Activated naive CD8-positive, alpha-beta T cell treated with anti-CD3 and anti-CD28 coated beads for 36 hours (primary cell): ENCODE data around the gene KCNMA1. TPM values are rescaled to one million over a fixed set of nuclear protein-coding genes. Genes with fewer than 3 reads are reported as not detected.
"Not testable (repeated sequence)": the region's sequence is repeated elsewhere in the genome, so short reads cannot be mapped to it uniquely, and the experiment has no call there.

Source experiments
- DNase-seq: peaks from one replicate; pipeline ENCODE4 v3.0.0; 2021
- H3K27ac Mint-ChIP-seq: one replicate; pipeline ENCODE4 v1.8.0; 2022; ENCODE audit warnings: mild to moderate bottlenecking, moderate library complexity, mixed read lengths
- H3K27me3 Mint-ChIP-seq: one replicate; pipeline ENCODE4 v1.8.0; 2022; ENCODE audit warnings: mild to moderate bottlenecking, mixed read lengths
- H3K36me3 Mint-ChIP-seq: one replicate; pipeline ENCODE4 v1.8.0; 2021; ENCODE audit warnings: mild to moderate bottlenecking, mixed read lengths
- H3K4me1 Mint-ChIP-seq: one replicate; pipeline ENCODE4 v1.8.0; 2021; ENCODE audit warnings: mixed read lengths
- H3K4me3 Mint-ChIP-seq: one replicate; pipeline ENCODE4 v1.8.0; 2022; ENCODE audit warnings: mild to moderate bottlenecking, moderate library complexity, mixed read lengths
- H3K9me3 Mint-ChIP-seq: one replicate; pipeline ENCODE4 v1.8.0; 2022; ENCODE audit warnings: mixed read lengths
- total RNA-seq, 2 experiments: library from RNA; stranded (reverse); gene quantifications; one replicate each; pipeline ENCODE4 v1.2.3, GENCODE V29; 2021

KCNMA1 gene
- total RNA-seq, 2 experiments from 2014 or later: not detected

DNA sequence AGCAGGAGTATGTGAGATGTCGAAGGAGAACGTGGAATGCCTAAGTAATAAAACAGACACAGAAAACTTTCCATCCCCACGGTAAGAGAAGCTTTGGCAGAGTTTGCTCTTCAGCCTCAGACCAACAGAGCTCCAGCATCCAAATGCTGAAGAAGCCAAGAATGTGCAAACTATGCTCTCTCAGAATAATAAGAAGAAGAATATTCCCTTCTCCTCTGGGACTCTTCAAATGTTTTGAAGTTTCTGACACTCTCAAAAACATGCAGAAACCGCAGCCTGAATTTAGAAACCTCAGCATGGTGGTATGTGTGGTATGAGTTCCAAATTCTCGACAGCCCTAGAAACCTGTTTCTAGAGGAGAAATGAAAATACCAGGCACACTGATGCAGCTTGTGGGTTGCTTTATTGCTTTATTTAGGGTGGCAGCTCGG lies 113.3 kb downstream of the KCNMA1 start:
- no peak for DNase-seq
- Mint-ChIP-seq H3K36me3 (no peaks in the 10 kb centered on the region), H3K4me1 (no peaks in the 10 kb centered on the region), H3K27ac (no peak overlapping the region), H3K4me3 (no peak overlapping the region), H3K27me3 (peaks cover 13% of the 10 kb centered on the region), H3K9me3 (no peaks in the 10 kb centered on the region)

DNA sequence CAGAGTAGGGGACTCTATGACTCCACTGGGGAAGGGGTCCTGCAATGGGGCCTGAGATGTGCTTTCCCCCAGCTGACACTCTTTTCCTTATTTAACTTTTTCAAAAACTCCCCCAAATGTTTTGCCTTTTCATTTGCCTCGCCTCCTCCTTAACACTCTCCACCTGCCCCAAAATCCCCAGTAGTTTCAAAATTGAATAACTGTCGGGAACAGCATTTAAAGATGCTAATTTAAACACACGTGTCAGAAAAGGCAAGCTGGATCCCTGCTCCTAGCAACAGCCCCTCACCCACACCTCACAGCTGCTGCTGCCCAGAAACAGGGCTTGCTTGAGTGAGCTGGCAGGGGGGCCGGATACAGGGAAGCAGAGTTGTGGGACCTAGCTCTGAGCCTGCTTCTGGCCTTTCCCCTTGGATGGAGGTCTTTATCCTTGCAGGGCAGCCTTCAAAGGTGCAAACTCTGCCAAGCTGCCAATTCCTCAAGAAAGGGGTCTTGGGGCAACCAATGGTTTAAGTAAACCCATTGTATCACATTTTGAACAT lies 115.3 kb downstream of the KCNMA1 start:
- Mint-ChIP-seq H3K4me1 (no peaks in the 10 kb centered on the region), H3K27me3 (peaks cover 12% of the 10 kb centered on the region), H3K9me3 (no peaks in the 10 kb centered on the region), H3K36me3 (no peaks in the 10 kb centered on the region), H3K4me3 (no peak overlapping the region), H3K27ac (no peak overlapping the region)
- DNase-seq: no peak

GRCh38 chr10:77520995-77521394 lies 116.6 kb downstream of the KCNMA1 start:
- no peak for DNase-seq
- Mint-ChIP-seq H3K4me3 (no peak overlapping the region), H3K4me1 (no peaks in the 10 kb centered on the region), H3K36me3 (no peaks in the 10 kb centered on the region), H3K27ac (no peak overlapping the region), H3K27me3 (peaks cover 15% of the 10 kb centered on the region), H3K9me3 (no peaks in the 10 kb centered on the region)

DNA sequence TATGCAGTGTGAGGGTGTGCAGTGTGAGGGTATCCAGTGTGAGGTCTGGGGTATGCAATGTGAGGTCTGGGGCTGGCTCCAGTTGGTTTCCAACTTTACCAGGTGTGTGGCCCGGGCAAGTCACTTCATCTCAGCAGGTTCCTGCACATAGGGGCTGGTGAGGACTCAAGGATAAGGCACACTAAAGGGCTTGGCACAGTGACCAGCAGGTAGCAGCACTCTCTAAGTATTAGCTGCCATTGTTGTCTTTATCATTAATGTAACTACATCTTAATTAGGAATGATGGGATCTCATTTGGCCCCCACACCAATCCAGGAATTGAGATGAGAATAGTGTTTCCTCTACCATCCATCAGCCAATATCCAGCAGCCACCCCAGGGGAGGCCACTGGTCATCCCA lies 117.3 kb downstream of the KCNMA1 start:
- Mint-ChIP-seq H3K36me3 (no peaks in the 10 kb centered on the region), H3K4me1 (no peaks in the 10 kb centered on the region), H3K27ac (no peak overlapping the region), H3K4me3 (no peak overlapping the region), H3K9me3 (no peaks in the 10 kb centered on the region), H3K27me3 (peaks cover 15% of the 10 kb centered on the region)
- DNase-seq: no peak

GRCh38 chr10:77519791-77520190 lies 117.8 kb downstream of the KCNMA1 start:
- H3K4me1 Mint-ChIP-seq, H3K4me3 Mint-ChIP-seq, H3K36me3 Mint-ChIP-seq, H3K9me3 Mint-ChIP-seq, H3K27ac Mint-ChIP-seq, DNase-seq: not testable (repeated sequence)
- peaks cover 16% of the 10 kb centered on the region for H3K27me3 Mint-ChIP-seq

DNA sequence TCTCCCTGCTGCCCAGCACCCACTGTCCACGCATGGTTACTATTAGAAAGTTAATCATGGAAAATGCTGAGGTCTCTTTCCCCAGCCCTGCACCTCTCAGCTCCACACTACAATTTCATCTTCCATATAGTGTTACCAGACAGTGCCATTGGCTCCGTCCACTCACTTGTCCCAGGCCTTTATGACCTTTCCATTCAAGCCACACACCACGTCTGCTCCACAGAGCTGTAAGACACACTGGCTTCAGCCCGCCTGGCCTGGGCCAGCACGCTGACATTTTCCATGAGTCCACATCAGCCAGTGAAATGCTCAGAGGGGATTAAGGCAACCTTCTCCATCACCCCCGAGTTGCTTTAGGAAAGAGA lies 118.7 kb downstream of the KCNMA1 start:
- Mint-ChIP-seq H3K36me3 (no peaks in the 10 kb centered on the region), H3K4me1 (no peaks in the 10 kb centered on the region), H3K27ac (no peak overlapping the region), H3K9me3 (no peaks in the 10 kb centered on the region), H3K27me3 (peaks cover 19% of the 10 kb centered on the region), H3K4me3 (no peak overlapping the region)
- DNase-seq: no peak

DNA sequence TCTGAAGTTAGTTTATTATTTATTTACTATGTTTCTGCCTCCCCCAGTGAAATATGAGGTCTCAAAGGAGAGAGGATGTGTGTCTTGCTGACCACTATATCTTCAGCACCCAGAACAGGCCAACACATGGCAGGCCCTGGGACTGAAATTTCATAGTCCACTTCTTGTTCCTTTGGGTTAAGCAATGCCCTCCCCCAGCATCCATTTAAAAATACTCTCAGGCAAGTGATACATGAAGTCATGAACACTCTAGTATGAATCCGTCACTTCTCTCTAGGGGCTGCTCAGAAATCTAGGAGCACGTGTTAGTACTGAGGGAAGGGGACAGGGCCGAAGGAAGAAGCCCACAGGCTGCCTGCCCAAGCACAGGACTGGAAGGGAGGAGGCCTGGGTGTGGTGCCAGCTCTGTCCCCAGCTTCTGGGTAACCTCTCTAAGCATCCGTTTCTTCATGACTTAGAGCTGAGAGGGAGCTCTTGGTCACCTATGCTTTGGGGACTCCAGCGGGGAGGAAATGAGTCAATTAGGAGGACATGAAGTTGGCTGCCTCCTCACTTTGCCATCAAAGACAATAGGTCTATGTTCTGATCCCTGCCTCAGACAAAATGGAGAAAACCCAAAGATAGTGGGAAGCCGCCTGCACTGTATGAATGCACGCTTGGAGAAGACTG lies 119.2 kb downstream of the KCNMA1 start:
- Mint-ChIP-seq H3K9me3 (no peaks in the 10 kb centered on the region), H3K4me3 (no peak overlapping the region), H3K27me3 (peaks cover 19% of the 10 kb centered on the region), H3K36me3 (no peaks in the 10 kb centered on the region), H3K4me1 (no peaks in the 10 kb centered on the region), H3K27ac (no peak overlapping the region)
- no peak for DNase-seq

DNA sequence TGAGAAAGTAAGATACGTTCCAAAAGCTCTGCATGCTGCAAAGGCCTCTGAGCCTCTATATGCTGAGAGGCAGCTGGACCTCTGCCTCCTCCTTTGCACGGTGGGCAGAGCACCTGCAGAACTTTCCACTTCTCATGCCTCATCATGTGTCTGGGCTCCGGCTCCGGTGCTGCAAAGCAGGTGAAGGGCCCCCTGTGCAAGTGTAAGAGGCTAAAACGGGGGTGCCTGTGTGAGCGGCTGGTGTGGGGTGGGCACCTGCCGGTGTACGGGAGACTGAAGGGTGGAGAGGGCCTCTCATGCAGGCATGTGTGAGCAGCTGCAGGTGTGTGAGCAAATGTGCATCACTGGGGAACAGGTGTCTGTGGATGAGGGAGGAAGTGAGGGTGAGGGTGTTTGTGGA lies 121.0 kb downstream of the KCNMA1 start:
- DNase-seq: no peak
- Mint-ChIP-seq H3K27me3 (peaks cover 15% of the 10 kb centered on the region), H3K4me1 (no peaks in the 10 kb centered on the region), H3K9me3 (no peaks in the 10 kb centered on the region), H3K27ac (no peak overlapping the region), H3K4me3 (no peak overlapping the region), H3K36me3 (no peaks in the 10 kb centered on the region)

DNA sequence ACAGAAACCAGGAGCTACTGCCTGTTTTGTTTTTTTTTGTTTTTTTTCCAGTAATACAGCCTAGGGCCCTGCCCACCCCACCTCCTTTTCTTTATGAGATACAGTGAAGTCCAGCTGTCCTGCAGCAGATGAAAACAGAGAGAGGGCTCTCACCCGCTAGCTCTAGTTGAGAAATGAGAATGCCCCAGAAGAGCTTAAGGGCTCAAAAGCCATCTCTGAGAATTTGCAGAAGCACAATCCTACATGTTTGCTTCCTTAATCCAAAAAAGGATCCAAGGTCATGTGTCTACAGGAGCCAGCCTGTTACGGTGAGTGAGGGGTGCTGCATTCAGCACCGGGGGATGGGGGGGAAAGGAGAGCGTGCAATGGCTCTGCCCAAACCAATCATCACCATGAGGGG lies 122.7 kb downstream of the KCNMA1 start:
- Mint-ChIP-seq H3K9me3 (no peaks in the 10 kb centered on the region), H3K27me3 (peaks cover 7% of the 10 kb centered on the region), H3K36me3 (no peaks in the 10 kb centered on the region), H3K27ac (no peak overlapping the region), H3K4me3 (no peak overlapping the region), H3K4me1 (no peaks in the 10 kb centered on the region)
- no peak for DNase-seq

DNA sequence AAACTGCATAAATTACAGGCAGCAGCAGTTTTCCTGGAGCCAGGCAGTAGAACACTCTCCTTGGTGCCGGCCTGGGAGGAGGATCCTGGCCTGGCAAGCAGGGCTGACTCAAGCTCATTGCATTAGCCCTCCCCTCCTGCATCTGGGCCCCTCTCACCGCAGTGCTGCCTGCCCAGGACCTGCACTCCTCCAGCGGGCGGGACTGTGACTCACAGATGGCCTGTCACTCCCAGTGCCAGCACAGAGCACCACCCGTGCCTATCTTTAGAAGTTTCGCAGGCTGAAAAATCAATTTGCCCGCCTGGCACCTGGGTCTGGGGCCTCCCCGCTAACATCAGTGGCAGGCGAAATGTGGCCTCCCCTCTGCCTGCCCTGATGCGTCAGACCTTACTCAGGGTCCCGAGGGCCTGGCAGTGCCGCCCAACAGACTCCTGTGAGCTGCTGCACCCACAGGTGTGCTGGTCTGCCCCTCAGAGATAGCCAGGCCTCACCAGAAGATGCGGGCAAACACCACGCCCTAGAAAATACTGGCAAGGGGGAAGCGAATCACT lies 123.8 kb downstream of the KCNMA1 start:
- no peak for DNase-seq
- Mint-ChIP-seq H3K27me3 (peaks cover 7% of the 10 kb centered on the region), H3K4me3 (no peak overlapping the region), H3K36me3 (no peaks in the 10 kb centered on the region), H3K4me1 (no peaks in the 10 kb centered on the region), H3K27ac (no peak overlapping the region), H3K9me3 (no peaks in the 10 kb centered on the region)

DNA sequence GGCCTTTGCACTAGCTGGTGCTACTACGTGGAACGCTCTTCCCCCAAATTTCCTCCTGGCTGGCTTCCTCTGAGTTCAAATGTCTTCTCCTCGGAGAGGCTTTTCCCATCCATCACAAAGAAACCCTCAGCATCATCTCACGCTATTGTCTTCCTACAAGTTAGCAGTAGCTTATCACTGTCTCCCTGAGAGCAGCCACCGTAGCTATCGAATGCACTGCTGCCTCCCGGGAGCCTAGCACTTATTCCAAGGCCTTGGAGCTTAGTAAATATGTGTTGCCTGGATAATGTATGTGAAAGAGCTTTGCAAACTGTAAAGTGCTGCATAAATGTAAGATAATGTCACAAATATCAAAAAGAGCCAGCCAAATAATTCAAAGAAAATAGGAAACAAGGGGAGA lies 124.4 kb downstream of the KCNMA1 start:
- H3K4me3 Mint-ChIP-seq: no peak overlapping the region
- no peaks in the 10 kb centered on the region for H3K9me3 Mint-ChIP-seq
- no peak overlapping the region for H3K27ac Mint-ChIP-seq
- DNase-seq: no peak
- no peaks in the 10 kb centered on the region for H3K4me1 Mint-ChIP-seq
- no peaks in the 10 kb centered on the region for H3K36me3 Mint-ChIP-seq
- peaks cover 7% of the 10 kb centered on the region for H3K27me3 Mint-ChIP-seq

DNA sequence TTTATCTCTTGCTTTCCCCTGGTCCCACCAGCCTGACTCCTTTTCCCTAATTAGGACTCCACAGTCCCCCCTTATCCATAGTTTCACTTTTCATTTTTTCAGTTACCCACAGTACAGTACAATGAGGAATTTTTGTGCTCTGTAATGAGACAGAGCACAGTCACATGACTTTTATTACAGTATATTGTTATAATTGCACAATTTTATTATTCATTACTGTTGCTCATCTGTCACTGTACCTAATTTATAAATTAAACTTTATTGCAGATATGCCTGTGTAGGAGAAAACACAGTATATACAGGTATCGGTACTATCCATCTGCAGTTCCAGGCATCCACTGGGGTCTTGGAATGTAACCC lies 125.4 kb downstream of the KCNMA1 start:
- Mint-ChIP-seq H3K36me3 (no peaks in the 10 kb centered on the region), H3K4me3 (no peak overlapping the region), H3K9me3 (no peaks in the 10 kb centered on the region), H3K27me3 (peaks cover 7% of the 10 kb centered on the region), H3K27ac (no peak overlapping the region), H3K4me1 (no peaks in the 10 kb centered on the region)
- DNase-seq: no peak

DNA sequence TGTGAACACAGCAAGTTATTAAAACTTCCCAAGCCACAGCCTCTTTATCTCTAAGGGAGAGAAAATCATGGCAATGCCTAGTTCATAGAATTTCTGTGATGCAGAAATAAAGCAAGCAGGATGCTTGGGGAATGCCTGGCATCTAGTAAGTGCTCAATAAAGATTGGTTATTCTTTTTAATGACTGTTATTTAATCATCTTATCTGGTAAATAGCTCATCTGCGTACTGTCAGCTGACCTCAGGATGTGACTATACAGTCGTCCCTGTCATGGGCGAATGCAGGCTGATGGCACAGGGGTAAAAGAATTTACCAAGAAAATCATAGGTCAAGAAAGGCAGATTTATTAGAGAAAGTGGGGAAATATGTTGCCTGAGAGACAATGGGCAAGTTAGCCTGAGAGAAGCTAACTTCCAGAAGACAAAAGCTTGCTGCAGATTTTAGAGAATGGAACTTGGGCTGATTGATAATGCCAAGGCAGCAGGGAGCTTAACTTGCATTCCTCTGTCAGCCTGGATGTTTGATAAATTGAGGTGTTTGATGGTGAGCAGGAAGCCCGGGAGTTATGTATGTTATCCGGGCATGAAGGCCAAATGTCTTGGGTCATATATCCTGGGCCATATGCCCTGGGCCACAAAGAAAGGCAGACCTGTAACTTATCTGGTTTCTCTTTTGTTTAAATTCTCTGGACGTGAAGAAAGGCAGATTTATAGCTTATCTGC lies 126.0 kb downstream of the KCNMA1 start:
- peaks cover 9% of the 10 kb centered on the region for H3K27me3 Mint-ChIP-seq
- H3K27ac Mint-ChIP-seq: no peak overlapping the region
- H3K4me1 Mint-ChIP-seq: no peaks in the 10 kb centered on the region
- H3K36me3 Mint-ChIP-seq: no peaks in the 10 kb centered on the region
- no peaks in the 10 kb centered on the region for H3K9me3 Mint-ChIP-seq
- no peak for DNase-seq
- no peak overlapping the region for H3K4me3 Mint-ChIP-seq

GRCh38 chr10:77510695-77511094 lies 126.9 kb downstream of the KCNMA1 start:
- Mint-ChIP-seq H3K9me3 (no peaks in the 10 kb centered on the region), H3K27ac (no peak overlapping the region)

GRCh38 chr10:77510294-77510693 lies 127.3 kb downstream of the KCNMA1 start:
- H3K4me3 Mint-ChIP-seq: no peak overlapping the region

More at GRCh38 chr10:77510695-77511094, 126.9 kb downstream of the KCNMA1 start:
- Mint-ChIP-seq H3K36me3 (no peaks in the 10 kb centered on the region), H3K4me3 (no peak overlapping the region), H3K27me3 (peaks cover 11% of the 10 kb centered on the region), H3K4me1 (no peaks in the 10 kb centered on the region)
- DNase-seq: no peak

GRCh38 chr10:77509391-77509790 lies 128.2 kb downstream of the KCNMA1 start:
- no peak overlapping the region for H3K4me3 Mint-ChIP-seq
- no peak for DNase-seq
- H3K27ac Mint-ChIP-seq: no peak overlapping the region
- peaks cover 11% of the 10 kb centered on the region for H3K27me3 Mint-ChIP-seq
- no peaks in the 10 kb centered on the region for H3K9me3 Mint-ChIP-seq
- no peaks in the 10 kb centered on the region for H3K36me3 Mint-ChIP-seq
- no peaks in the 10 kb centered on the region for H3K4me1 Mint-ChIP-seq

More at GRCh38 chr10:77510294-77510693, 127.3 kb downstream of the KCNMA1 start:
- Mint-ChIP-seq H3K4me1 (no peaks in the 10 kb centered on the region), H3K27me3 (peaks cover 13% of the 10 kb centered on the region), H3K9me3 (no peaks in the 10 kb centered on the region), H3K36me3 (no peaks in the 10 kb centered on the region), H3K27ac (no peak overlapping the region)
- no peak for DNase-seq
